ENCODE measurements around the gene KCTD16.

Gene KCTD16

DNA sequence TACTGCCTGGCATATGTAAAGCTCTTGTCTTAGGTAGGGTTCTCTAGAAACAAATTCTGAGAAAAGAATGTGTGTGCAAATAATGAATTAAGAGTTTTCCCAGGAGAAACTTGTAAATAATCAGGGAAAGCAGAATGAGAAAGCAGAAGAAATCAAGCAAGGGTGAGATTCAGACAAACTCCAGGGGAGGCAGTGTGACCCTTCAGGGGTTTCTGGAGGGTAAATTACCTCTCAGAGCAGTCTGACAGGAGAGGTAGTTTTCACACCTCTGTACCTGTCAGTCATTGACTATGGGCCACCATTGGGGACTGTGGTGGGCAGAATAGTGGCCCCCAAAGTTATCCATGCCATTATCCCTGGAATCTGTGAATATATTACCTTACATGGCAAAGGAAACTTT lies 124.6 kb downstream of the KCTD16 start:
- DNase-seq = no peak

DNA sequence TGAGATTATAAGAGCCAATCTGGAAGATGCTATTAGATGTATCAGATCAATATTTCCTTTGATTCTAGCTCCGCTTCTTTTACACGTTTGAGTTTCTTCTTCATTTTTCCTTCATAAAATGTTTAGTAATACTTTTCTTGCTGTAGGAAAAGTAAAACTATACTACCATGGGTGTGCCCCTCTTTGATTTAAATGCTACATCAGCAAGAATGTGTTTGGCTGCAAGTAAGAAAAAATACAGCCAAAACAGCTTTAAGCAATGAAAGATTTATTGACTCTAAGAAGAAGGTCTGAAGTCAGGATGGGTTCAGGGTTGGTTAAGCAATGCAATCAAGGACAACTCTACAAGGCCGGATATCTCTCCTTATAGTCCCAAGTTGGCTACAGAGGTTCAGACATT lies 126.4 kb downstream of the KCTD16 start:
- DNase-seq = no peak

DNA sequence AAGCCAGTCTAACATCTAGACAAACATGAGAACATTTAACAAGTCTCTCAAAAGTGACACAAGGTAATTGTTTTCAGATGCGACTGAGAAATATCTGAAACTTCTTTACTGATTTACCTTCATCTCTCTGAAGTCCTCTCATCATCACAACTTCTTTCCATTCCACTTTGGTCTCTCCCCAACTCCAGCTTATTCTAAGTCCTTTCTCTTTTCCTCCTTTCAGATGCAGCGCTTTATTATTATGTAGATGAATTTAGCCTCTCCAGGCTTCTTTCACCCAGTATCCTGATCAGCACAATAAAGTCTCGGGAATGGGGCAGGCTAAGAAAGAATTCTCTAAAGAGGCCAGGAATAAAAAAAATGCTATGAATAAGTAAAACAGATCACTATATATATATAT lies 128.0 kb downstream of the KCTD16 start:
- no peak for DNase-seq

DNA sequence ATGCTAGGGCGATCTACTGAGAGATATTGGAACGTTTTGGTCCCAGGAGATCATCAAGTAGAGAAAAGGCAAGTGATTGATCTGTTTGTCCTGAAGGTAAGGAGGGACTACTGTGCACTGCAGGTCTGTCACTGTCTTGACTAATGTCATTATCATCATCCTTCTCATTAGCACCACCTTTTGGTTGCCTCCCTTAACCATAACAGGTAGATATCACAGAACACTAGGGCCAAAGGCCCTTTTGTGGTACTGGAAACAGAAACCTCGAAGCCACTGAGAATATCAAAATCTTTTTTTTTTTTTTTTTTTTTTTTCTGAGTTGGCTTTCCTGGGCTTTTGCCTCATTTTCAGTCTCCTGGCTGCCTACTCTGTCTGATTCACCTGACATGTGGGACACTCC lies 134.0 kb downstream of the KCTD16 start:
- DNase-seq = no peak

DNA sequence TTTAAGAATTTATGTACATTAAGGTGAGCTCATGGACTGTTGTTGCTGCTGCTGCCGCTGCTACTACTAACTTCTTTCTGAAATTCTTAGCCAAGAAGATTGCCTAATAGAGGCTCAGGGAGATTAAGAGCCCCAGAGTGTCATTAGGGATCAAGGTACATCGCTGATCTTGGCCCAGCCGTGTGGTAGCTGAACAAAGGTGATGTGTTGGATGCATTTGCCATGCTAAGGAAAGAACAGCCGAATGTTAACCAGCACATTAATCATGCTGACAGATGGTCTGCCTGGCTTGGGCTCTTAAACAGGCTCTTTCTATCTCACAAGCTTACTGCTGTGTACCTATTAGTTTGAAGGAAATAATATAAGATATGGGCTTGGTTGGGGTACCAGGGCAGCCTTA lies 137.1 kb downstream of the KCTD16 start:
- DNase-seq = no peak

DNA sequence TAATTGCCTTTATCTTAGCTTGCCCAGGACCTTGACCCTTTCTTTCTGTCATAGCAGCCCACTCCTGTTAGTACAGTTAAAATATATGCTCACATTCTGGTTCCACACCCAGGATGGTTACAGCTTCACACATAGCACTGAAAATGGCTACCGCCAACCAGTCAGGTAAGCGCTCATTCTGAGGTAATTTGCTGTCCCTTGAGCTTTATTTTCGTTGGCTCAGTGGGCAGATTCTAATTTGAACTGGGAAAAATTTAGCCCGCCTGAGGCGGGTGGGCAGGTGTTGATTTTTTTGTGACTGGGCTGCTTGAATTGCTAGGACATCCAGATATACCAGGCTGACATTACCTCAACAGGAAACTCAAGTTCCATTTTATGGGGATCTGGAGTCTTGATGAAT lies 137.5 kb downstream of the KCTD16 start:
- no peak for DNase-seq

DNA sequence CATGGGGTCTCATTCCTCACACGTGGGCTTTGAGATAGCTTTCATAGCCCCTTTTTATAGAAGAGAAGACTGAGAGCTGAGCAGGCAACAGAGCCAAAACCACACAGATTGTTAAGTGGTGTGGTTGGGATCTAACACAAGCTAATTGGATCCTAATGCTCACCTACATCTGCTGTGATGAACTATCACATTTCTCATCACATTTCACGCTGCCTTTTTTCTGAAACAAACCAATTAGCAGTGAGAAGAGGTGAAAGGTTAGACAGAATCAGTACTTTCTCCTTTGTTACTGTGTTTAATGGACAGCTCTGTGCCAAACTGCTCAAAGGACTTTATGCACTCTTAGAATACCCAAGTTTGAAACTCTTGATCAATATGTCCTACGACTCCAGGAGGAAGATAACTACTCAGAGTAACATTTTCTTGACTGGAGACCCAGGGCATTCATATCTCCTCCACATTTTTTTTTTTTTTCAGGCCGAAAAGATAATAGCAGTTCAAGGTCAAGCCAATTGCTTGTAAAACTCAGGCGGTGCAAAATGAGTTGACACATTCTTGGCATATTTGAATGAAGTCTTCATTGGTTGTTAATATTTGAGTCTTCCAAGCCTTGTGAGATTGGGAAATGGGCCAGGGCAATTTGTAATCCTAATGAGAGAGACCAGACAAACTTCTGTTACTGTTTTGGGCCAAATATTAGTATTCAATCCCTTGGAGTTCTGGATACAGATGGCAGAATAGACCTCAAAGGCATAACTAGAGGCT lies 138.4 kb downstream of the KCTD16 start:
- DNase-seq = no peak

DNA sequence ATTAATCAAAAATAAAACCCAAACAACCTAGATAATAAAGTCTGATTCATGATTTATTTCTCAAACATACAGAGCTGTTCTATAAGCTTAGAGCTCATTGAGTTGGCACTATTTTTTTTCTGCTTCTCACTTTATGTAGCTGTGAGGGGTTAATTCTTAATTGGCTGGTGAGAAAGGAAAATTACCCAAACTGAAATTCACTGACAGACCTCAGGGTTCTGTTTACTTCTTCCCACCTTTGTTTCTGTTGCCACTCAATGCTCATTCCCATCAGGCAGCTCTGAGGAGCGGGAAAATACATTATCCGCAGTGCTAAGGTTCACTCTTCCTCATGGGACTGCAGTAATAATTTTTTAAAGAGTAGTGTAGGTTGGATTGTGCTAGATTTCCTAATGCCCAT lies 139.9 kb downstream of the KCTD16 start:
- DNase-seq = no peak

DNA sequence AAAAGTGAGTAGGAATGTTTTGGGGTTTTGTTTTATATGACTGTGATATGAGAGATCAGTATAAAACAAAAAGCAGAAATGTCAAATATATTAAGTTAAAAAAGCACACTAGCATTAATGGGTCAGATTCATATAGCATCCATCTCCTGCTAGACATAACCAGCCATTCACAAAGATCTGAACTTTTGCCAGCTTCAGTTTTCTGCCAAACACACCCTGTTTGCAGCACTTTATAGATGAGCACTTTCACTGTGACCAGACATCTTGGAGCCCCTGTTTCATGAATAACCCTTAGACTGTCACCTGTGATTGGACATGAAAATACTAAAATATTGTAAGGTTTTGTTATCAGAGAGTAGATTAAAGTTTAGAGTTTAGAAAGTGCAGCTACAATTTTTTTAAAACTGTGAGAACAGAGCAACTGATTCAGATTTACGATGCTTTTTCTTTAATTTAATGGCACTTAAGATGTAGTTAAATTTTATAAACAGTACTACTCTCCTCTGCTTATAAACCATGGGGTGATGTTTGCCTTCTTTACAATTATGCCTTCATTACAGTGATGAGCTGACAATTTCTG lies 142.6 kb downstream of the KCTD16 start:
- DNase-seq = no peak

DNA sequence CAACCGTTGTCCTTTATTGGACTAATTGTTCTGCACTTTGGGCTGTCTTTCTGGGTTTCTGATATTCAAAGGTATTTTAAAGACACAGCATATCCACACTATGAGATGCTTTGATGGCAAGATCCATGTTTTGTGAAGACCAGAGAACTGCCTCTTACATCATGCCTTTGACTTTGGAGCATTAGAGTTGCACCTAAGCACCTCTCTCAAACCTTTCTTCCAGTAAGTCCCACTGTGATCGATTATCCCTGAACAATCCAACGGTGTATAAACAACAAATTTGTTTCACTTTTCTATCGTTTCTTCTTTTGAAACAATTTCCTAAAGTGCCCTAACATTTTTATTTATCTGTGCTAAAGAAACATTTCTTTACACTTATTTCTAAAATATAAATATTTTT lies 144.4 kb downstream of the KCTD16 start:
- DNase-seq = no peak

DNA sequence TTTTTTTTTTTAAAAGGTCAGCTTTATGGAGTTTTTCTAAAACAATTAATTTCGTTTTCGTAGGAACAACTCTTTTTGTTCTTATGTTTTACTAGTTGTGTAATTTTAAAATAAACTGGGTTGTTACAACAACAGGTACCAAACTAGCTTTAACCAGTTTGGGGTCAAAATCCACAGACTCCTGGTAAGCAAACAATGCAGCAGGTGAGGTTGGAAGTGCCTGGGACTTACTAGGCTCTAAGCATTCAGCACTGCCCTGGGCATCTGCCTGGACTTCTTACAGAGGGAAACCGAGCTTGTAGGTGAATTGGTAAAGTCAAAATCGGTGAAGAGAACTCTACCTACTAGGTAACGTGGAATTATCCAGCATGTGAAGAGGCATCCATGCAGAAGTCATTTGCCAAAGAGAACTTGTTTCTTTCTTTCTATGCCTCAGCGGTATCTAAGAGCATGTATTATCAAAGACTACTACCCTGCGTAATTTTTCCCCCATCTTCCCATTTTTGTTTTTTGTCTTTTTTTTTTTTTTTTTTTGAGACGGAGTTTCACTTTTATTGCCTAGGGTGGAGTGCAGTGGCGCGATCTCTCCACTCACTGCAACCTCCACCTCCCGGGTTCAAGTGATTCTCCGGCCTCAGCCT lies 145.4 kb downstream of the KCTD16 start:
- DNase-seq = no peak

DNA sequence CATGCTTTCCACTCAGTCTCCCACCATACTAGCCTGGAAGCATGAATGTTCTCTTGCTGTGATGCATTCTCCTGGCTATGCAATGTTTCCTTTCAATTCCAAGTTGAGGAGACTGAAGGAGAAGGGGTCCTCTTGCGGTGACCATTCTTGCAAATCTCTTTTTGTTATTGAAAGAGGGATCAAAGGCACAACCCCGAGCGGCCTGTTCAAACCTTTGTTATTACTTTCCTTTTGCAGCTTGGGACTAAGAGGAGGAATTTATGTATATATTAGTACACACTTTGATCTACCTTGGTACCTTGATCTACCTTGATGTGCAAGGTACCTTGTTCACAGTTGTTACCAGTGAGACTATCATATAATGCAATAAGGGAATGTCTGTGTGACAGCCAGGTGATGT lies 147.3 kb downstream of the KCTD16 start:
- no peak for DNase-seq

DNA sequence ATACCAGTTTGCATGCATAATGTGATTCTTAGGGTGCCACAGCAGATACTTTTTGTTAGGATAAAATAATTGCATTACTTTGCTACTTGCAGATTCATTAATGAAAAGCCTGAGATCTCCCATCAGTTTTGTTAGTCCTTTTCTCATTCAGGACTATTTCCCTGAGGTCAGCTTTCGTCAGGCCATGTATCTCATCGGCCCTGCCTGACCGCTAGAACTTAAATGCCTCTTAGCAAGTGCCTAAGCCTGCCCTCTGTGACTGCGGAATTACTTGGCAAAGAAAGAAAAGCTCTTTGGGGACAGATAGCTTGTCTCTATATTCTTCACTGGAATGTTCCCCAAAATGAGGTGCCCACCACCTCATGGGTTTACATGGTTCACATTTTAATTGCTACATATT lies 147.8 kb downstream of the KCTD16 start:
- no peak for DNase-seq

DNA sequence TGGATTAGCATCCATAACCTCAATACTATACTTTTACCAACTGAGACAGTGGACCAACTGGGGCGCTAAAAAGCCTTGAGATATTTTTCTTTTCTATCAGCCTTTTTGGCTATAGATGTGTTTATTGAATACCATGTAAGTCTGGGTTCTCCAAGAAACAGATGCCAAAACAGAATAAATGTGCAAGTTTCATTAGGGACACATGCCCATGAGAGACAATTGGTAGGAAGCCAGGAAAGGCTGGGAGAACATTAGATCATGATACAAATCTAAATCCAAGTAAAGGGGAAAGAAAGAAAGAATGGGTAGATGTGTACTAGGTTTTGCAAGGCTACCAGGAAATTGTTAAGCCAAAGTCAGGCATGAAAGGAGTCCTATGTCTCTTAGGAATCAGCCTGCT lies 152.5 kb downstream of the KCTD16 start:
- no peak for DNase-seq

DNA sequence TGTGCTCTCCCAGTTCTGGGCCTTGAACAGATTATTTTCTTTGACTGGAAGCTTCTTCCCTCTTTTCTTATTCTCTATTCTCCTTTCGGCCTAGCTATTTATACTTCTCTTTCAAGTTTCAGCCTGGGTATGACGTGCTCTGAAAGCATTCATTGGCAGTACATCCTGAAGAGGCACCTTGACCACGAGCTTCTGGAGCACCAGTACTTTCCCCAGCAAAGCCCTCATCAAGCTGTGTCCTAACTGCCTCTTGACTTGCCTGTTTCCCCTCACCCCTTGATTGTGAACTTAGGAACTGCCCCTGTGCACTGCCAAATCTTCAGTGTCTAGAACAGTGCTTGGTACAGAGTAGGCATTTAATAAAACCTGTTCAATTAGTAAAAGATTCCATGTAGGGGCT lies 154.9 kb downstream of the KCTD16 start:
- DNase-seq = no peak

DNA sequence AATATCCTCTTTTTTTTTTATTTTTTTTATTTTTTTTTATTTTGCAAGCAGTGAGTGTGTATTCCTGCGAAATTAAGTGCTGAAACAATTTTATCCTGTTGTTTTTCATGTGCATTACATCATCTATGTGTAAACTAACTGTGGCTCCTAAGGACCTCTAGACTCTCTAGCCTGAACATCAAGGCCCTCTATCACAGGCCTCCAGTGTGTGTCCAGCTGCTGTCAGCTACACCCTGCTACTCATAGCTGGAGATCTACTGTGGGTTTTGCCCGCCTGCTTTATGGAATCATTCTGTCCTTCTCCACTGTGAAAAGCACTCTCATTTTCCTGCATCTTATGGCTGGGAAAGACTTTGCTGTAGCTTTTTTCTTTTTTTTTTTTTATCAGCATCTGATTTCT lies 157.8 kb downstream of the KCTD16 start:
- DNase-seq = no peak

DNA sequence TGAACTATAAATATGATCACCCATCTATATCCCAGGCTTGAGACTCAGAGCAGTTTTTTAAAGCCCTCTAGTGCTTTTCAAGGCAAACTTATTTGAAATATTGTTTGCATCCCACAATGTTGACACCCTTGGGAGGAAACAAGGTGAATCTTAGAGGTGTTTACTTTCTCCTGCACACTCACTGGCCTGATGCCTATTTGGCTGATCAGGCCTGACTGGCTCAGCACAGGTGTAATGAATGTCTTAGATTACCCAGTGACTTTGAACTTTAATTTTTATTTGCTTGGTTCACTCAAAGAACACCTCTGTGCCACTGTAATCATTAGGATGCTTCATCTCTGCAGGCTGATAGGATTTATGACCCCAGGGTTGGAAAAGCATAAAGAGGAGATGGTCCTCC lies 158.3 kb downstream of the KCTD16 start:
- DNase-seq = no peak

DNA sequence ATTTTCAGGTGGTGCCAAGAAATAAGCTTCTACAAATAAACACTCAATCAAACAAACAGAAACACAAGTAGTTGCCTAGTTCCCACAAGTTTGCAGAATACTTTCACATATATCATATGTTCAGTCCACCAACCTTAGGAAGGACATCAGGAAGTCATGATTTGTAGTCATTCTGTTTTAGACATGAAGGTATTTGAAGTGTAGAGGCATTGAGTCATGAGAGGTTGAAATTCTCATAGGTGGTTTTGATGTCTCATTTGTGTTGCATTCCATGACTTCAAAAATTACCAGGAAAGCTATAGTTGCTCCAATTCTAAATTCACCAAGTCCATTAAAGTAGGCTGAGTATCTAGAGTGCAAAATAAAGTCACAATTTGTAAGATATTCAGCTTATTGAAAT lies 159.0 kb downstream of the KCTD16 start:
- no peak for DNase-seq

DNA sequence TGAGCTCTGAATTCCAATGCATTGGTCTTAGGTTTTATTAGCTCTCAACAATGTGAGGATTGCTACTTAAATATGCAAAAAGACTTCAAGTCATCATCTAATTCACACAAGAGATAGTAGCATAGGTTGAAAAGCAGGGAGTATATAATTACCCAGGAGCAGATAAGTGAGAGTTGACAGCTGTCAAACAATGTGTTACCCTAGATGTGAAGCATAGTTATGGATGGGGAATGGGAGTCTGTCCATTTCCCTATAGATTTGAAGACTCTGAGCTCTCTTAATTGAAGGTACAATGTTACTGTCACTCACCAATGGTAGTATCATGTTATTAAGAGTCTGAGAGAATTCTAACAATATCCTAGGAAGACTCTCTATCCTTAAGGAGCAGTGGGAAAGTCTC lies 160.7 kb downstream of the KCTD16 start:
- DNase-seq = no peak

DNA sequence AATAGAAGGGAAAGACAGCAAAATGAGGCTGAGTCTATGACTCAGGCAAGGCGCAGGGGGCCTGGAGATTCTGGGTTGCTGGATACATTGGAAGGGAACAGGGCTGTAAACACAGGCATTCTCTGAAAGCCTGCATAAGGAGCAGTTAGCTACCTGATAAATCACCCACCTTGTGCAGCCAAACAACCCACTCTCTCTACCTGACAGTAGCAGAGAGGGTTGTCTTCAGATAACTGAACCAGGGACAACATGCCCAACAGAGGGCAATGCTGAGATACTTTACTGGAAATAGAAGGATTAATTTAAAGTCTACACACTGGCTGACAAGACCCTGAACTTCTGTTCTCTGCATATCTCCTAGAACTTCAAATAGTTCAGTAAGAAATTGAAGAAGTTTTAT lies 161.6 kb downstream of the KCTD16 start:
- DNase-seq = no peak

DNA sequence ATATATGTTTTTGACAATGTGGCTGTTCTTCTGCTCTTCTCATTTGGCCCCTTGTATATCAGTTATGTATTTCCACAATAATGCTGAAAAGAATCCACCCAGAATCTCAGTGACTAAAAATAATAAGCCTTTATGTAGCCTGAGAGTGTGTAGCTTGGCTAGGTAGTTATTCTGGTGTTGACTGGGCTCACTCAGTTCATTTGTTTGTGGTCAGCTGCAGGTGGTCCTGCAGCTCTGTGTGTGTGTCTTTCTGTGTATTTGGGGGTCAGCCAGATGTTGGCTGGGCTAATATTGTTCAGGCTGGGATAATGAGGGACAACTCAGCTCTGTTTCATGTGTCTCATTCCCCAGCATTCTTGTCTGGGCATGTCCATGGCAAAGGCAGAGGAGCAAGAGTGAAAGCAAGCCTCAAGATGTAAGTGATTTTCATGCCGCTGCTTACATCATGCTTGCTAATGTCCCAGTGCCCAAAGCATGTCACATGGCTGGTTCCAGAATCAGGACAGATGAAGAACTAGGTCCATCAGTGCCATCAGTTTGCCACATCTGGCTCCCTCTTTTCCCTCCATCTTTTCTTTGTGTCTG lies 162.8 kb downstream of the KCTD16 start:
- DNase-seq = no peak

DNA sequence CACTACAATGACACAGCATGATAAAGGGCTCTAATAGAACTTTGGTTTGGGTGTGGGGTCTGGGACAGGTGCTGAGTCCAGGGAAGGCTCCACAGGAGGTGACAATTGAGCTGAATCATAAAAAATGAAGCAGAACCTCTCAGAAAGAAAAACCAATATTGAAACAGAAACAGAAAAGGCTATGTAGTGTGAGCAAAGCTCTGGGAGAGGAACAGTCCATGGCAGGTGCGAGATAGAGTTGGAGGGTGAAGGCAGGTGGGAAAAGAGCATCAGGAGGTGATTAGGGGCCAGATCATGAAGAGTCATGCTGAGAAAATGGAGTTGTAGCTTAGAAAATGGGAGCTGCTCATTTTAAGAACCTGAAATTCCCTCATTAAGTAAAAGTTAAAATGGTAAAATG lies 164.9 kb downstream of the KCTD16 start:
- DNase-seq = no peak

DNA sequence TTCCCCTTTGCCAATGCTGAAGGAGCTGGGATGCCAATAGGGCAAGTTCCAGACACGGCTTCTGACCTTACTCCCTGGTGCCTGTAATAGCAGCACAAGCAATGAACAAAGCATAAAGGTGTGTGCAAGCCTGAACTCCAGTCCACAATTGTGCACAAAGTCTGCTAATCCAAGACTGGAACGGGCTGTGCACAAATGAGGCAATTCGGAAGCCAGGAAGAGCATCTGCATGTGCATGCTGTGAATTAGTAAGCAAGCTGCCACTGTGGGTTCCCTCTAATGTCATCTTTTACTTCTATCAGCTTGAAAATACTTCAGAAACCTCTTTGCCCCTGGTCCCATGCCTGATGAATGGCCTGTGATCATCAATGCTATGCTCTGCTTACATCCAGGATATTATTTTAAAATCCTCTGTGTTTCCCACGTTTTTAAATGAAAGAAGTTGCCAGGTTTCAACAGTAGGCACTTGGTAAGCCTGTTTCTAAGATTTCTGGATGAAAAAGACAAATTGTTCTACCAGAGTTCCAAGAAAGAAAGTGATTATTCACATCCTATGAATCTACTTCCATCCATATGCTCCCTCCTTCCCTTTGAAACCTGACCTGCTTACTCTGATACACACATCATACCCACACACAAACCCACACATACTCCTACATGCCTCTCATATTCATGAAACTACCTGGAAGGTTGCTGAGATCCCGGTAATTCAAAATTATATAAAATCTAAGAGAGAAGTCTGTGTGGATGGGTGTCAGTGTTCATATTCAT lies 165.7 kb downstream of the KCTD16 start:
- no peak for DNase-seq

DNA sequence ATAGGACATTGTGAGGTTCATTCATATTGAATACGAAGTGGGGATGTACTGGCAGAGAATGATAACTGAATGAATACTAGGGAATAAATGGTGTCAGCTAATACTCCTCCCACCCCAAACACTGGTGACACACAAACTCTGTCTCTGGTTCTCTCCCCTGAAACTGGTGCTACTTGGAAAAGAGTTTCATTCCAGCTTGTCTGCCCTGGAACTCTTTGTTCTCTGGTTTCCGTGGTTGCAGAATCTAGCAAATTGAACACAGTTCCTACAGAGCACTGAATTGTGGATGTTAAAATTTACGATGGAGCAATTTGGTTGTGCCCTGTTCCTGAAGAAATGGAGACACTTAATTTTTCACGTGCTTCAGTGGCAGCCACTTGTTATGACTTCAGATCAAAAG lies 181.7 kb downstream of the KCTD16 start:
- no peak for DNase-seq

Data from stimulated activated naive CD4-positive, alpha-beta T cell (primary cell).